Testis (tissue), 3 donors: ENCODE results near the gene EBP. TPM values are rescaled to one million over a fixed set of nuclear protein-coding genes. Genes with fewer than 3 reads are reported as not detected.
"Not testable (repeated sequence)": the region's sequence is repeated elsewhere in the genome, so short reads cannot be mapped to it uniquely, and the experiment has no call there.

Experiments
- DNase-seq: peaks from one replicate; pipeline ENCODE4 v3.0.0-alpha.2; 2019
- H3K27ac ChIP-seq, 2 donors: fragments of 200-600 bp; sonication (generic); one replicate each; pipeline ENCODE4 v1.5.1; 2019
- H3K27me3 ChIP-seq: fragments of 200-600 bp; sonication (generic); one replicate; pipeline ENCODE4 v1.5.1; 2019
- H3K36me3 ChIP-seq: fragments of 200-600 bp; sonication (generic); one replicate; pipeline ENCODE4 v1.5.1; 2017; ENCODE audit warnings: low read depth; ENCODE audit errors: missing control alignments
- H3K4me1 ChIP-seq: fragments of 200-600 bp; sonication (generic); one replicate; pipeline ENCODE4 v1.5.1; 2019
- H3K4me3 ChIP-seq, 2 donors: fragments of 200-600 bp; sonication (generic); one replicate each; pipeline ENCODE4 v1.5.1; 2017 to 2019
- H3K9me3 ChIP-seq: fragments of 200-600 bp; sonication (generic); one replicate; pipeline ENCODE4 v1.5.1; 2017
- CTCF ChIP-seq, 3 experiments: fragments of 450-650 bp in 2 of 3; fragments of 200-600 bp in 1 of 3; sonication (generic) in 1 of 3; IDR thresholded peaks; one replicate each; pipeline ENCODE4 v1.5.1; 2016 to 2019; ENCODE audit warnings: antibody characterized with exemption in 3 of 3, mild to moderate bottlenecking in 2 of 3, moderate library complexity in 1 of 3
- POLR2A ChIP-seq: fragments of 450-650 bp; IDR thresholded peaks from one replicate; pipeline ENCODE4 v1.6.1; 2017; ENCODE audit warnings: antibody characterized with exemption, mild to moderate bottlenecking, moderate library complexity
- WGBS, 2 donors: methylation state at CpG; one replicate each; pipeline ENCODE4 v1.1.5; 2018; 5-methylcytosine and 5-hydroxymethylcytosine counted together
- intact Hi-C: fragments of 100-400 bp; cut with DNase I; formaldehyde crosslinking; loops from one replicate; pipeline ENCODE4 v1.15.1; 2023; ENCODE audit warnings: low total_unique reads
- polyA plus RNA-seq: library from polyadenylated mRNA; stranded (reverse); fragments of 350-450 nt; fragmentation: Illumina TruSeq; extraction: RNeasy Lipid Tissue Mini Kit (QIAGEN cat#74804); gene quantifications from one replicate; pipeline ENCODE4 v1.2.3, GENCODE V29; 2014; ENCODE audit warnings: low read depth, low replicate concordance; ENCODE audit not compliant: insufficient read depth
- total RNA-seq, 2 donors: library from RNA; depleted of rRNA; stranded (reverse); fragments of >200 nt; gene quantifications; one replicate each; pipeline ENCODE4 v1.2.3, GENCODE V29; 2016

Gene EBP
- total and polyA plus RNA-seq, 3 donors from 2014 or later = 30.4 to 61.0 (median 48.8) TPM

- TF ChIP-seq POLR2A (no peak), CTCF (IDR thresholded peaks at IDR 0.05) (no peak)
- Histone ChIP-seq H3K27me3 (no peaks in the 10 kb centered on the region), H3K4me3 (no peak overlapping the region), H3K9me3 (no peaks in the 10 kb centered on the region), H3K27ac (no peak overlapping the region), H3K4me1 (no peaks in the 10 kb centered on the region), H3K36me3 (no peaks in the 10 kb centered on the region)
- no peak for DNase-seq
- intact Hi-C loops = no loop called here
- 58 to 76% methylated on average over 3 of the region's 3 CpGs for WGBS, 2 donors
Measured at GRCh38 chrX:48548871-48549270, 27.3 kb downstream of the EBP start.

GRCh38 chrX:48555731-48556325, 34.2 kb downstream of the EBP start:
- intact Hi-C loops, H3K4me3 ChIP-seq, H3K27ac ChIP-seq, H3K27me3 ChIP-seq, H3K9me3 ChIP-seq, H3K4me1 ChIP-seq, H3K36me3 ChIP-seq: not testable (repeated sequence)
- peak; percentile 59 for DNase-seq
- 40 to 49% methylated on average over 9 of the region's 9 CpGs for WGBS, 2 donors

- H3K27ac ChIP-seq = no peak overlapping the region
- intact Hi-C loops = no loop called here
Measured at GRCh38 chrX:48558271-48558670, 36.7 kb downstream of the EBP start.

GRCh38 chrX:48559636-48560035, 38.0 kb downstream of the EBP start:
- H3K27me3 ChIP-seq = no peaks in the 10 kb centered on the region
- TF ChIP-seq POLR2A (no peak), CTCF (IDR thresholded peaks at IDR 0.05) (no peak)
- H3K9me3 ChIP-seq = no peaks in the 10 kb centered on the region
- no peak for DNase-seq
- no peaks in the 10 kb centered on the region for H3K4me1 ChIP-seq
- no peak overlapping the region for H3K4me3 ChIP-seq
- H3K36me3 ChIP-seq = no peaks in the 10 kb centered on the region
- intact Hi-C loops = no loop called here
- WGBS, 2 donors = 94 to 98% methylated on average over 19 to 24 of the region's 24 CpGs
- H3K27ac ChIP-seq = no peak overlapping the region

More at GRCh38 chrX:48558271-48558670, 36.7 kb downstream of the EBP start:
- TF ChIP-seq CTCF (IDR thresholded peaks at IDR 0.05) (no peak), POLR2A (no peak)
- 67 to 72% methylated on average over 4 of the region's 4 CpGs for WGBS, 2 donors
- H3K4me1 ChIP-seq = no peaks in the 10 kb centered on the region
- H3K27me3 ChIP-seq = no peaks in the 10 kb centered on the region
- H3K9me3 ChIP-seq = no peaks in the 10 kb centered on the region
- DNase-seq = no peak
- no peaks in the 10 kb centered on the region for H3K36me3 ChIP-seq
- no peak overlapping the region for H3K4me3 ChIP-seq

- Histone ChIP-seq H3K27ac (no peak overlapping the region), H3K4me1 (no peaks in the 10 kb centered on the region), H3K4me3 (no peak overlapping the region), H3K27me3 (no peaks in the 10 kb centered on the region), H3K9me3 (no peaks in the 10 kb centered on the region), H3K36me3 (no peaks in the 10 kb centered on the region)
- 92 to 95% methylated on average over 2 to 12 of the region's 14 CpGs for WGBS, 2 donors
- no peak for DNase-seq
- intact Hi-C loops = no loop called here
- TF ChIP-seq POLR2A (no peak), CTCF (IDR thresholded peaks at IDR 0.05) (no peak)
Measured at GRCh38 chrX:48560056-48560455, 38.4 kb downstream of the EBP start.
